ENCODE results near the gene TMEM17. TPM values are rescaled to one million over a fixed set of nuclear protein-coding genes. Genes with fewer than 3 reads are reported as not detected.
A peak's percentile ranks its signal among the peaks of the same experiment; 100 is the strongest.

TMEM17 gene
- polyA plus RNA-seq, 2 of the 4 experiments (the other 2 are of a cell fraction) = 5.2 to 10.2 TPM

GRCh38 chr2:62511636-62512035 lies 5.6 kb upstream of the TMEM17 start:
- no peak for ATAC-seq
- Histone ChIP-seq H3K4me2 (no peak overlapping the region), H3K27ac (no peak overlapping the region), H3K4me1 (peaks cover 5% of the 10 kb centered on the region; the same call in 2 of the 3 replicates), H3K9me3 (no peaks in the 10 kb centered on the region), H3K4me3 (no peak overlapping the region)
- TF ChIP-seq HES2 (IDR thresholded peaks at IDR 0.05) (no peak), RFX5 (IDR thresholded peaks at IDR 0.05) (no peak)
- WGBS (ENCODE audit: missing lambda C conversion rate) = 80% methylated on average over 6 of the region's 6 CpGs
- CTCF ChIA-PET = interaction anchor here (0.6 kb wide), 1 partner anchor 519 kb away, joined by 3 read pairs; no protein-coding TSS in a partner anchor
- FAIRE-seq = no peak
- POLR2A ChIA-PET = no interaction called here
- no peak for DNase-seq (ENCODE audit: low read depth in 1 of 2, low spot score in 1 of 2)

GRCh38 chr2:62506421-62506750 lies 391 bp upstream of the TMEM17 start:
- CTCF ChIA-PET = interaction anchor here (0.8 to 4.6 kb wide), 5 partner anchors 12 to 269 kb away, joined by 3 to 24 read pairs (median 4); no protein-coding TSS in a partner anchor
- Histone ChIP-seq H3K4me2 (peak overlapping the region; percentile 84), H3K27ac (peak overlapping the region; percentile 83 to 93), H3K4me1 (peaks cover 23% of the 10 kb centered on the region), H3K4me3 (peak overlapping the region; percentile 44), H3K9me3 (no peaks in the 10 kb centered on the region)
- TF ChIP-seq NPAS2 (CRISPR knock-in tag; IDR thresholded peaks at IDR 0.05; ENCODE audit: borderline replicate concordance) (no peak), USF2 (IDR thresholded peaks at IDR 0.05) (peak; percentile 75)
- DNase-seq (ENCODE audit: low read depth in 1 of 2, low spot score in 1 of 2) = peak in 1 of 2 experiments; percentile 20
- 2% methylated on average over 3 of the region's 3 CpGs for WGBS (ENCODE audit: missing lambda C conversion rate)
- FAIRE-seq = peak; percentile 82
- POLR2A ChIA-PET = interaction anchor here (0.5 to 2.0 kb wide), 23 partner anchors 8 to 1082 kb away, joined by 3 to 47 read pairs (median 5); partner anchors contain the start of genes EHBP1, MDH1 and WDPCP
- ATAC-seq = peak; percentile 40 to 45; a peak in 5 of 6 replicates

GRCh38 chr2:62505109-62505749 lies 766 bp downstream of the TMEM17 start:
- peak; percentile 51 for FAIRE-seq
- H3K4me2 ChIP-seq = peak overlapping the region; percentile 84

GRCh38 chr2:62504657-62505056 lies 1.3 kb downstream of the TMEM17 start:
- DNase-seq (ENCODE audit: low read depth in 1 of 2, low spot score in 1 of 2) (no peak), ATAC-seq (no peak), FAIRE-seq (no peak)
- ChIA-PET POLR2A (interaction anchor here (0.6 kb wide), 1 partner anchor 201 kb away, joined by 3 read pairs; the partner anchor contains the start of gene EHBP1), CTCF (interaction anchor here (1.4 to 2.3 kb wide), 3 partner anchors 32 to 271 kb away, joined by 3 to 8 read pairs (median 4); no protein-coding TSS in a partner anchor)
- H3K4me1 ChIP-seq = peaks cover 26% of the 10 kb centered on the region
- WGBS (ENCODE audit: missing lambda C conversion rate) = 88% methylated on average over 6 of the region's 6 CpGs
- peak overlapping the region; percentile 84 for H3K4me2 ChIP-seq
- peak overlapping the region; percentile 83 to 93 for H3K27ac ChIP-seq
- H3K9me3 ChIP-seq = no peaks in the 10 kb centered on the region
- H3K4me3 ChIP-seq = no peak overlapping the region
- no peak for TF ChIP-seq ZFP36 (IDR thresholded peaks at IDR 0.05; ENCODE audit: borderline replicate concordance, partially characterized antibody)
- TF ChIP-seq CHD4 (IDR thresholded peaks at IDR 0.05; ENCODE audit: borderline replicate concordance) = no peak
- no peak for TF ChIP-seq NFE2L2 (conservative IDR thresholded peaks at IDR 0.05; ENCODE audit: low read length)
- TF ChIP-seq NPAS2 (CRISPR knock-in tag; IDR thresholded peaks at IDR 0.05; ENCODE audit: borderline replicate concordance) = no peak
- TF ChIP-seq REST (IDR thresholded peaks at IDR 0.05) = no peak
- TF ChIP-seq RCOR1 (IDR thresholded peaks at IDR 0.05; ENCODE audit: low read depth, low read length) = no peak
- no peak for TF ChIP-seq PBX3 (IDR thresholded peaks at IDR 0.05)

More at GRCh38 chr2:62505109-62505749, 766 bp downstream of the TMEM17 start:
- ATAC-seq (peak in 1 of 2 experiments; percentile 5; a peak in 2 of 6 replicates), DNase-seq (ENCODE audit: low read depth in 1 of 2, low spot score in 1 of 2) (peak in 1 of 2 experiments; percentile 23)
- peak overlapping the region; percentile 44 for H3K4me3 ChIP-seq
- peaks cover 26% of the 10 kb centered on the region for H3K4me1 ChIP-seq
- POLR2A ChIA-PET = interaction anchor here (0.6 to 2.0 kb wide), 21 partner anchors 8 to 1083 kb away, joined by 3 to 47 read pairs (median 5); partner anchors contain the start of genes EHBP1, MDH1 and WDPCP
- peak; percentile 49; the same call in 1 of the 2 replicates for TF ChIP-seq HDAC2 (IDR thresholded peaks at IDR 0.05)
- peak; percentile 38; the same call in 1 of the 2 replicates for TF ChIP-seq HOXB13 (CRISPR knock-in tag; IDR thresholded peaks at IDR 0.05; ENCODE audit: low read depth)
- no peak for TF ChIP-seq REST (IDR thresholded peaks at IDR 0.05)
- WGBS (ENCODE audit: missing lambda C conversion rate) = 23% methylated on average over 13 of the region's 18 CpGs
- no peaks in the 10 kb centered on the region for H3K9me3 ChIP-seq
- CTCF ChIA-PET = interaction anchor here (0.6 to 4.6 kb wide), 5 partner anchors 32 to 270 kb away, joined by 3 to 24 read pairs (median 4); no protein-coding TSS in a partner anchor
- H3K27ac ChIP-seq = peak overlapping the region; percentile 83 to 93
